Measurements from ENCODE around the gene FOXL3.
"Not testable (repeated sequence)": the region's sequence is repeated elsewhere in the genome, so short reads cannot be mapped to it uniquely, and the experiment has no call there.

Gene FOXL3

GRCh38 chr7:291373-292092 is 1.6 kb downstream of the FOXL3 start:
- DNase-seq: no peak

DNA sequence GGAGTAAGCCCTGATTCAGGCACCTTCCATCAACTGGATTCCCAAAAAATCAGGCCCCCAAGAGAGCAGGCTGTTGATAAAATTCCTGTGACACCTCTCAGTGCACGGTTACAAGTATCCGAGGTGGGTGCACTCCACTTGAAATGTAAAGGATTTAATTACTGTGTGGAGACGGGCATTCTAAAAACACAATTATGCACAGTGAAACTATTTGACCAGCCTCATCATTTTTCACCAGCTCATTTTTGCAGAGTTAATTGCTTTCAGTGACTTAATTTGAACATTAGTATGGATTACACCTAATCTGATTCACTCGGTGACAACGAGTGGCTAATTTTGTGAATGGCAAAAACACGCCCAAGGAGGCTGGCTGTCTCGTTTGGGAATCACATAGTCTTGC is 2.3 kb downstream of the FOXL3 start:
- no peak for DNase-seq

- no peak for DNase-seq
Observed at GRCh38 chr7:292826-293225, 2.9 kb downstream of the FOXL3 start.

DNA sequence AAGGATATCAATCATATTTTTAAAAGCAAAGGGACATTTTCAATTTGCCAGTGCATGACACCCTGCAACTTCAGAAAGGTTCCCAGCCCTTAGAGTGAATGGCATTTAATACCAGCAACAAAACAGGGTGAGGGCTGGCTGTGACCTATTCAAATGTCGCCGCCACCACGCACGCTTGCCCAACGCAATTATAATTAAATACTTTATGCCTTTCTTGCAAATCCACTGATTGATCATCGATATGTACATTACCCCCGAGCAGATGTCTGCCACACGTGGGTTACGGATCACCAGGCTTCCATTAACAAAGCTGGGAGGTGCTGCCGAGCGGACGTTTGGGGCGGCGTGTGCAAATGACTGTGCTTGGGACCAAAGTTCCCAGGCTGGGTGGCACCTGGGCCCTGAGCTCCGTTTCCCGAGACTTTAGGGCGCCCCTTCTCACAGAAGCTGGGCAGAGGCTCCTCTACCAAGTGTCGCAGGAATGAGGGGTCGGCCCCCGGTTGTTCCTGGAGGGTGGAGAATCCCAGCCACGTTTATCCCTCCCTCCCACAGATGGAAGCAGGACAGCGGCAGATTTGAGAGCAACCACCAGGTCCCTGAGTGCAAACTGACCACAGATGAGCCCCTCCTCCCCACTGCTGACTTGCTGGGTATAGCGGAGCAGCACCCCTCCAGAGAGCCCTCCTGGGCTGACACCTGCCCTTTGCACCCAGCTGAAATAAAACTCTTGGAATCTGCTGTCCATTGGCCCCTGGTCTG is 3.9 kb downstream of the FOXL3 start:
- no peak for DNase-seq

- no peak for DNase-seq
Observed at GRCh38 chr7:294440-295154, 4.6 kb downstream of the FOXL3 start.

GRCh38 chr7:295155-296154 is 5.5 kb downstream of the FOXL3 start:
- DNase-seq: no peak

DNA sequence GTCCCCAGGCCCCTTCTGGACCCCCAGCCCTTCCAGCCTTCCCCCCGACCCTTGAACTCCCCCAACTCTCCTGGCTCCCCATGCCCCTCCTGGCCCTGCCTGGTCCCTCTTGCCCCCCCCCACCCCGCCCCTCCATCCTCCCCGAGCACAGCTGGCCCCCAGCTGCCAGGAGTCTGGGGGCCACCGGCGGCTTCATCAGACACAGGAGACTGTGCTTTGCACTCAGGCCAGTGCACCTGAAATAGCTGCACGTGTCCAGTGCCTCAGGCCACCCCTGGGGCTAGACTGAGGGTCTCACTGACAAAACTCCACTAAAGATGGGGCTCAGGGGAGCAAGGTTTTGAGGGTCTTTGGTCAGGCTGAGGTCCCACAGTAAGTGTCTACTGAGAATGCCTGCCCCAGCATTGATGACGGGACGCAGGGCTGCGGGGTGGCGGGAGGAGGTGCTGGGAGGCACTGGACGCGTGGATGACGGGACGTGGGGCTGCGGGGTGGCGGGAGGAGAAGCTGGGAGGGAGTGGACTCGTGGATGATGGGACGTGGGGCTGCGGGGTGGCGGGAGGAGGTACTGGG is 6.5 kb downstream of the FOXL3 start:
- no peak for DNase-seq

DNA sequence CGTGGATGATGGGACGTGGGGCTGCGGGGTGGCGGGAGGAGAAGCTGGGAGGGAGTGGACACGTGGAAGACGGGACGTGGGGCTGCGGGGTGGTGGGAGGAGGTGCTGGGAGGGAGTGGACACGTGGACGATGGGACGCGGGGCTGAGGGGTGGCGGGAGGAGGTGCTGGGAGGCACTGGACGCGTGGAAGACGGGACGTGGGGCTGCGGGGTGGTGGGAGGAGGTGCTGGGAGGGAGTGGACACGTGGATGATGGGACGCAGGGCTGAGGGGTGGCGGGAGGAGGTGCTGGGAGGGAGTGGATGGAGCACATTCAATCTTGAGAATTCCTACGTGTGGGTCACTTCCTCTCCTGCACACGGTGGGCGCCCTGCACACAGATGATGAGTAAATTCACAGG is 7.2 kb downstream of the FOXL3 start:
- DNase-seq: not testable (repeated sequence)

GRCh38 chr7:297611-298374 is 7.8 kb downstream of the FOXL3 start:
- no peak for DNase-seq

DNA sequence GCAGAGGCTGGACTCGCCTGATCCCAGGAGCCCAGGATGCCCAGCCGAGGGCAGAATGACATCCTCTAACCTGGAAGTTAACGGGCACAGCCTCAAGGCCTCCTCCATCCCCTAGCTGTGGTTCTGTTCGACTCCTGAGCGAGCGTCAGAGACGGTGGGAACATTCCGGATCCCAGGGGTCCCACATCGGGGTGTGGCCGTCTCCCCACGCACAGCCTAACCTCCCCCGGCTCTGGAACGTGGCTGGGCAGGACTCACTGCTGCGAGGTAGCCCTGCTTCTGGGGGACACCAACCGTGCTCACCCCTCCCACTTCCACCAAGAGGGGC is 8.4 kb downstream of the FOXL3 start:
- no peak for DNase-seq

GRCh38 chr7:298743-299142 is 8.8 kb downstream of the FOXL3 start:
- DNase-seq: no peak

DNA sequence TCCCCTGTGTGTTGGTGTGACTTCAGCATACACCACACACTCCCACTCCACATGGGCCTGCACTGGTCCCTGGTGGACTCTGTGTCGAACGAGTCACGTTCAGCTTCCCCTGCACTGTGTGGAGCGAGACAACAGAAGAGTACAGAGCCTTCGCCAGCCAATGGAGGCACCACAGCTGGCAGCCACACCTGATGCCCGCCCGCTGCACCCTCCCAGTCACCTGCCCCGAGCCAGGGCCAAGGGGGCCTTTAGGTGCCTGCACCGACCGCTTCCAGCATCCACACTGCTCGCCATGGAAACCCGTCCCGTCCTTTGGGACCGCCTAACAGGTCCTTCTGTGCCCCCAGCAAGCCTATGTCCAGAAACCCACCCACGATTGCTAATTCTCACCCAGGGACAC is 9.2 kb downstream of the FOXL3 start:
- DNase-seq: no peak

DNA sequence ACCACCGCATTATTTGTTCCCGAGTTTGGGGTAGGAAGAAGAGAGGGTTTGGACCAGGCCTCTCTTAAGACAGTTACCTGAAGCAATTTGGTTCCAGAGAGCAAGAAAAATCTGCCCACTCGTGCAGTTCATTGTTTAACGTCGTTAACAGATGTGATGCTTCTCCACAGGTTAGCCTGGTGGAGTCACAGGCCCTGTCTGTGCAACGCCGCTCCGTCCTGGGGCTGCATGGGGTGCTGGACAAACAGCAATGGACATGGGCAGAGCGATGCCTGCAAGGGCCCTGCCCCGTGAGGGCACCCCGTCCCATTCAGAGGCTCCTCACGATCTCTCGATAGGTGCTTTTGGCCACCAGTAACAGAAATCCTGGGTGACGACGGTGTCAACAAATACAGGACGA is 9.7 kb downstream of the FOXL3 start:
- DNase-seq: no peak

DNA sequence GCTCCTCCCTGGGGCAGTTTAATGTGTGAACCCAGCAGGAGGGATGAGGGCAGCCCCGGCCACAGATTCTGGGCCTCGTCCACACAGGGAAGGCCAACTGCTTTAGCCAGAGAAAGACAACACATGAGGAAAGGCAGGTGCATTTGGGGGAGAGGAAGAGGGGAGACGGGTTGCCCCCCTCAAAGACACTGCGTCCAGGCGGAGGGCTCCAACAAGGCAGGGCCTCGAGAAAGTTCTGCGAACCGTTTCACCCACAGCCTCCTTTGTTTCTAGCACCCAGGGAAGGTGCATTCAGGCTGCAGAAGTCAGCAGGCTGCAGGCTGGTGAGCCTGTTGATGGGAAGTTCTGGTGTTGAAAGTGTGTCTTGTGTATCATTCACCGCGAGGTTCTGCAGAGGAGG is 10.1 kb downstream of the FOXL3 start:
- DNase-seq: no peak

DNA sequence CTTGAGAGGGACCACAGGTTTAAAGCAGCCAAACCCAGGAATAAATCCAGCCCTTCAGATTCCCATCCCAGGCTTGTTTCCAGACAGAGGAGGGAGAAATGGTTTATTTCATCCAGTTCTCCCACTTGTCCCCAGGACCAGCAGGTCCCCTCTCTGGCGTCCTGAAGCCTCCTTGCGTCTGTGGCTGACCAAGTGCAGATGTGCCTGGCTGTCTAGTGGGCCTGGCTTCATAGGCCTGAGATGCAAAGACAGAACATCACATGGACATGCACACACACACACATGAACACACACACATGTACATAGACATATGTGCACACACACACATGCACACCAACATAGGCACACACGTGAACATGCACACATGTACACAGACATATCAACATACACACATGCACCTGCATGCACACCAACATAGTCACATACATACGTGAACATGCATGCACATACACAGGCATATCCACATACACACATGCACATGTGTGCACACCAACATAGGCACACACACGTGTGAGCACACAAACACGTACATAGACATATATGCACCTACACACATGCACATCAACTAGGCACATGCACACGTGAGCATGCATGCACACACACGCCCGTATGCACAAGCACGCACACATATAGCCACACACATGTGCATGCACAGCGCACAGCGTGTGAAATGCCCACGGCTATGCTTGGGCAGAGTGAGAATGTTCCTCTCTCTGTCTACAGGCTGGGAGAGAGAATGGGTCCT is 10.7 kb downstream of the FOXL3 start:
- DNase-seq: no peak

DNA sequence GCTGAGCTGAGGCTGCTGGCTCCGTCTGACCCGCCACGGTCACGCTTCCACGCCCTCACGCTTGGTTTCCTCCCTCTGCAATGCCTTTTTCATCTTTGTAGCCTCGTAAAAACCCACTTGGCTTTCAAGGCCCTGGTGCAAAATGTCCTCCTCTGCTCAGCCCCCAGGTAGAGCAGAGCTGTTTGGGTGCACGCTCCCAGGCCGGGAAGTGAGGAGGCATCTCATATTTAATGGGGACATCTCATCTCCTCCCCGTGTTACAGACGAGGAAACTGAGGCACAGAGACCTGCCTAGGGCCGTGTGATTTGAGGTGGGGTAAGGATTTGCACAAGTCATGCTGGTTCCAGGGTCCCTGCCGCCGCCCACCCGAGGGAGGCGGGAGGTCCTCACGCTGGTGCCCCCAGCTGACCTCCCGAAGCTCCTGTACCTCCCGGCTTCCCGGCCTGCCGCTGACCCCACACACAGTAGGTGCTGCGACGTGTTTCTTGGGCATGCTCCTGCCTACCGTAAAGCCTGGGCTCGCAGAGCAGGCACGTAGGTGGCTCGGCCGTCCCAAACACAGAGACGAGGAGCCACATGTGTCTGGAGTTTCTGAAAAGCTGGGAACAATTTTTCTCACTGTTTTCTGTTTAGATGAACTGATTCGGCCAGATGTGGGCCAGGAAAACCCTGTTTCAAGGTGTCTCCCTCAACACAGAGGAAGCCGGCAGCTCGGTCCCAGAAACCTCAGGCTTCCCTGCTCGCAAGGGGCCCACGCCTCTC is 11.5 kb downstream of the FOXL3 start:
- DNase-seq: no peak

GRCh38 chr7:302054-302992 is 12.4 kb downstream of the FOXL3 start:
- DNase-seq: no peak

GRCh38 chr7:303425-303824 is 13.5 kb downstream of the FOXL3 start:
- DNase-seq: no peak

Data from activated CD4-positive, CD25-positive, alpha-beta regulatory T cell (primary cell).